GOT3 (cell line): ENCODE results near the gene OSBP2.

ENCODE experiments used
- DNase-seq: peaks from one replicate; lab custom pipeline; 2025; ENCODE audit warnings: mixed read lengths; lab: John Stamatoyannopoulos, UW

OSBP2 gene

GRCh38 chr22:30882184-30882717, 187.6 kb downstream of the OSBP2 start:
- DNase-seq = no peak

- no peak for DNase-seq
Measured at GRCh38 chr22:30882974-30883533, 188.4 kb downstream of the OSBP2 start.

- DNase-seq = no peak
Measured at GRCh38 chr22:30883586-30884145, 189.0 kb downstream of the OSBP2 start.

GRCh38 chr22:30884211-30885000, 189.7 kb downstream of the OSBP2 start:
- no peak for DNase-seq

GRCh38 chr22:30885001-30885366, 190.3 kb downstream of the OSBP2 start:
- DNase-seq = no peak

GRCh38 chr22:30885591-30885990, 190.9 kb downstream of the OSBP2 start:
- no peak for DNase-seq

- DNase-seq = no peak
Measured at GRCh38 chr22:30887453-30887852, 192.8 kb downstream of the OSBP2 start.

GRCh38 chr22:30887861-30888260, 193.2 kb downstream of the OSBP2 start:
- DNase-seq = no peak

- no peak for DNase-seq
Measured at GRCh38 chr22:30889268-30889995, 194.8 kb downstream of the OSBP2 start.

GRCh38 chr22:30889996-30890480, 195.4 kb downstream of the OSBP2 start:
- DNase-seq = no peak

- DNase-seq = no peak
Measured at GRCh38 chr22:30890686-30891442, 196.2 kb downstream of the OSBP2 start.

- DNase-seq = no peak
Measured at GRCh38 chr22:30891443-30891755, 196.7 kb downstream of the OSBP2 start.

- no peak for DNase-seq
Measured at GRCh38 chr22:30891781-30892180, 197.1 kb downstream of the OSBP2 start.

GRCh38 chr22:30892286-30892685, 197.6 kb downstream of the OSBP2 start:
- no peak for DNase-seq

- DNase-seq = no peak
Measured at GRCh38 chr22:30892731-30893221, 198.1 kb downstream of the OSBP2 start.

GRCh38 chr22:30893434-30894370, 199.0 kb downstream of the OSBP2 start:
- DNase-seq = no peak

- DNase-seq = no peak
Measured at GRCh38 chr22:30894371-30894740, 199.7 kb downstream of the OSBP2 start.

GRCh38 chr22:30902496-30903357, 208.1 kb downstream of the OSBP2 start:
- DNase-seq = no peak

GRCh38 chr22:30903876-30904460, 209.3 kb downstream of the OSBP2 start:
- no peak for DNase-seq
